ENCODE results near the gene VEGFA.

The VEGFA gene

DNA sequence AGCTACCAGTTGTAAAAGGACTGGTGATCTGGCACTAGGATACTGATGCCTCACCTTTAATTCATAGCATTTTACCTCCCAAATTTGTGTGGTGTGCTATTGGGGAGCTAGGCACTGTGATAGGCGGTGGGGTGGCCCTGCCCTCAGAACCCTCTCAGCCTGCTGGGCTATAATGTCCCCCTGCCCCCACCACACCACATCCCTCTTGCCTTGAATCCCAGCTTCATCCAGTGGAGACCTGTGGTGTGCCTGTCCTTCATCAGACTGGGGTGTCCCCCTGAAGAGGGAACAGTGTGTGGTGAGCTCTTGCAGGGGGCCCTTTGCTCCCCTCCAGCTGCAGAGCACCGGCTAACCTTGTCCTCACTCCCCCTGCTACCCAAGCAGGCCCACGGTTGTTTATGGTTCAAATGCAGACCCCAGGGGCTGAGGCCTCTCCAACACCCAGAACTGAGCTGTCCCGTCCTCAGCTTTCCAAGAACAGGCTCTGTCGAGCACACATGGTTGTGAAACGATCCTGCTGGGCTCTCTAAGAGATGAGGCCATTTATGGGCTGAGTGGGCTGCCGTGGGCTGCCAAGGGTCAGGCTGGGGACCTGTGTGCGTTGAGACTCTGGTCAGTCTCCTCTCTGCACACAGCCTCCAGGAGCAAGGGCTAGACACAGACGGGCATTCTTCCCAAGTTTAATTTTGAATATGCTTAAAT is 26.9 kb upstream of the VEGFA start:
- no peak overlapping the region for H3K9ac ChIP-seq (ENCODE audit: low read length)
- H3K9me3 ChIP-seq (ENCODE audit: insufficient read depth, low read length), result no peaks in the 10 kb centered on the region
- no peak overlapping the region for H2AFZ ChIP-seq (ENCODE audit: low read depth, low read length)
- H3K36me3 ChIP-seq (replicated peaks; ENCODE audit: low read depth, low read length), result no peaks in the 10 kb centered on the region
- H3K4me2 ChIP-seq (ENCODE audit: low read length), result no peak overlapping the region
- peaks cover 6% of the 10 kb centered on the region; the same call in 1 of the 2 replicates for H3K27me3 ChIP-seq (ENCODE audit: low read depth, low read length)
- no peak overlapping the region for H3K27ac ChIP-seq (ENCODE audit: low read length)
- H3K4me1 ChIP-seq (ENCODE audit: low read length), result peaks cover 20% of the 10 kb centered on the region
- no peak overlapping the region for H3K4me3 ChIP-seq (ENCODE audit: low read length)
- no peak for TF ChIP-seq EZH2phosphoT487 (IDR thresholded peaks at IDR 0.05; ENCODE audit: low read depth)
- TF ChIP-seq CTCF (IDR thresholded peaks at IDR 0.05; ENCODE audit: low read depth, low read length), result no peak
- no peaks in the 10 kb centered on the region for H3K79me2 ChIP-seq (ENCODE audit: low read length)
- no peaks in the 10 kb centered on the region for H4K20me1 ChIP-seq (ENCODE audit: insufficient read depth, low read length)

- Histone ChIP-seq H2AFZ (ENCODE audit: low read depth, low read length) (no peak overlapping the region), H3K4me1 (ENCODE audit: low read length) (peaks cover 20% of the 10 kb centered on the region), H3K27me3 (ENCODE audit: low read depth, low read length) (peaks cover 14% of the 10 kb centered on the region; the same call in 1 of the 2 replicates), H3K36me3 (replicated peaks; ENCODE audit: low read depth, low read length) (no peaks in the 10 kb centered on the region), H3K79me2 (ENCODE audit: low read length) (no peaks in the 10 kb centered on the region), H4K20me1 (ENCODE audit: insufficient read depth, low read length) (no peaks in the 10 kb centered on the region), H3K4me2 (ENCODE audit: low read length) (no peak overlapping the region), H3K9me3 (ENCODE audit: insufficient read depth, low read length) (no peaks in the 10 kb centered on the region), H3K27ac (ENCODE audit: low read length) (no peak overlapping the region), H3K4me3 (ENCODE audit: low read length) (no peak overlapping the region), H3K9ac (ENCODE audit: low read length) (no peak overlapping the region)
- TF ChIP-seq EZH2phosphoT487 (IDR thresholded peaks at IDR 0.05; ENCODE audit: low read depth), result no peak
- no peak for TF ChIP-seq CTCF (IDR thresholded peaks at IDR 0.05; ENCODE audit: low read depth, low read length)
Observed at GRCh38 chr6:43743682-43744381, 26.2 kb upstream of the VEGFA start.

DNA sequence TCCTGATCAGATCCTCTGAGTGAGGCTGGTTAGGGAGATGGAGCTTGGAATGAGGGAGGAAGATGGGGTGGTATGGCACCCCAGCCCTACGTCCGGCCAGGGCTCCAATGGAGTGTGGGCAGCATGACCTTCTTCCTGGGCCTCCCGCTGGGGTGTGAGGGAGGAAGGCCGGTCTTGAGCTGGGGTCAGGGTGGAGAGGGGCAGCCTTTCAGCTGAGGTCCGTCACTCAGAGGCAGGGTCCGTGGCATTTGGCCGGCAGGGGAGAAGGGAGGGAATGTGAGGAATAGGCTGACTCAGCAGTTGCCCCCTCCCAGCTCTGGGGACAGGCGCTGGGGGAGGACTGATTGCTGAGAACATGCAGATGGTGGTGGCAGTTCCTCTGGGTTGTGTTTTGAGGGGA is 25.5 kb upstream of the VEGFA start:
- H3K9ac ChIP-seq (ENCODE audit: low read length), result no peak overlapping the region
- H3K4me3 ChIP-seq (ENCODE audit: low read length), result no peak overlapping the region
- TF ChIP-seq EZH2phosphoT487 (IDR thresholded peaks at IDR 0.05; ENCODE audit: low read depth) (no peak), CTCF (IDR thresholded peaks at IDR 0.05; ENCODE audit: low read depth, low read length) (no peak)
- no peak overlapping the region for H3K27ac ChIP-seq (ENCODE audit: low read length)
- peaks cover 20% of the 10 kb centered on the region for H3K4me1 ChIP-seq (ENCODE audit: low read length)
- no peaks in the 10 kb centered on the region for H3K9me3 ChIP-seq (ENCODE audit: insufficient read depth, low read length)
- no peak overlapping the region for H3K4me2 ChIP-seq (ENCODE audit: low read length)
- no peak overlapping the region for H2AFZ ChIP-seq (ENCODE audit: low read depth, low read length)
- H3K79me2 ChIP-seq (ENCODE audit: low read length), result no peaks in the 10 kb centered on the region
- H4K20me1 ChIP-seq (ENCODE audit: insufficient read depth, low read length), result no peaks in the 10 kb centered on the region
- H3K36me3 ChIP-seq (replicated peaks; ENCODE audit: low read depth, low read length), result no peaks in the 10 kb centered on the region
- H3K27me3 ChIP-seq (ENCODE audit: low read depth, low read length), result peaks cover 16% of the 10 kb centered on the region; the same call in 1 of the 2 replicates

DNA sequence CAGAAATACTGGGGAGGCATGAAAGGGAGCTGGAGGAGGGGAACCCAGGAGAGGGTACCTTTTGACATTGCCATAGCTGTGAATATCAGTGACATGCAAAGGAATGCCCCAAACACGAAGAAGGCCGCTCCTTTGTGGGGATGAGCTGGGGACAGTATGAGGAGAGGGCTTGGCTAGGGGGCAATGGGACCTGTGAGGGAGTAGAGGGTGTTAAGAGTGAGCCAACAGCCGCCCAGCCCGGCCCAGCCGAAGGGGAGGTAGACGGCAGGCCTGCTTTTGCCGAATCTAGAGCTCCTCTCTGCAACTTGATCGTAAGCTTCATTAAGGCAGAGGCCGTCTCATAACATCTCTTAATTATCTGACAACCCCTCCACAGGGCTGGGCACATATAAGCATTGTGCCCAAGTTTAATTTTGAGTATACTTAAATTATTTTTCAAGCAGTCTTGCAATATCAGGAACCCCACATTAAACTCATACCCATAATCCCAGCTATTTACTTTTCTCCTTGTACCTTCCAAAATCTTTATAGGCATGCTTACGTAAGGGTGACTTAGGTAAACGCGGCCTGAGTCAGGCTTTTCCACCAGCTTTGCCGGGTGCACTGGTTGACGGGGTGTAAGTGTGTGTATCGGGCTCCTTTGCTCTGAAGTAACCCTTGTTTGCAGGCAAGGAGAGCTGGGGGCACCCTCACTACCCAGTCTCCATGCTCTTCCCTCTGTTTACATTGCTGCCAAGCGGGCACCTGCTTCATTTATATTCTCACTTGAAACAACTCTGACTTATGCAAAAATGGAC is 24.9 kb upstream of the VEGFA start:
- no peak for TF ChIP-seq CTCF (IDR thresholded peaks at IDR 0.05; ENCODE audit: low read depth, low read length)
- no peak for TF ChIP-seq EZH2phosphoT487 (IDR thresholded peaks at IDR 0.05; ENCODE audit: low read depth)
- no peak overlapping the region for H2AFZ ChIP-seq (ENCODE audit: low read depth, low read length)
- H3K4me1 ChIP-seq (ENCODE audit: low read length), result peaks cover 14% of the 10 kb centered on the region
- H3K4me3 ChIP-seq (ENCODE audit: low read length), result no peak overlapping the region
- peaks cover 16% of the 10 kb centered on the region; the same call in 1 of the 2 replicates for H3K27me3 ChIP-seq (ENCODE audit: low read depth, low read length)
- H3K27ac ChIP-seq (ENCODE audit: low read length), result no peak overlapping the region
- H4K20me1 ChIP-seq (ENCODE audit: insufficient read depth, low read length), result no peaks in the 10 kb centered on the region
- no peak overlapping the region for H3K4me2 ChIP-seq (ENCODE audit: low read length)
- H3K9ac ChIP-seq (ENCODE audit: low read length), result no peak overlapping the region
- no peaks in the 10 kb centered on the region for H3K9me3 ChIP-seq (ENCODE audit: insufficient read depth, low read length)
- no peaks in the 10 kb centered on the region for H3K79me2 ChIP-seq (ENCODE audit: low read length)
- no peaks in the 10 kb centered on the region for H3K36me3 ChIP-seq (replicated peaks; ENCODE audit: low read depth, low read length)

Data from OCI-LY3 (cell line).